ENCODE measurements around the gene PRKAA2.
"Not testable (repeated sequence)": the region's sequence is repeated elsewhere in the genome, so short reads cannot be mapped to it uniquely, and the experiment has no call there.

GRCh38 chr1:56595397-56596191, 49.5 kb upstream of the PRKAA2 start:
- not testable (repeated sequence) for TF ChIP-seq MXI1 (IDR thresholded peaks at IDR 0.05; ENCODE audit: low read depth, low read length); CBX5 (IDR thresholded peaks at IDR 0.05; ENCODE audit: low read depth); POLR2A (IDR thresholded peaks at IDR 0.05; ENCODE audit: low read depth, low read length); MAX (IDR thresholded peaks at IDR 0.05; ENCODE audit: low read depth, low read length); HCFC1 (IDR thresholded peaks at IDR 0.05; ENCODE audit: low read length)

All from GM12878 (cell line).